Measurements from ENCODE around the gene RAB29.

RAB29 gene

GRCh38 chr1:205804605-205805004 is 29.3 kb upstream of the RAB29 start:
- Mint-ChIP-seq H3K4me1 (ENCODE audit: low read depth) (peaks cover 65% of the 10 kb centered on the region), H3K4me3 (peak overlapping the region; percentile 77), H3K9me3 (ENCODE audit: low read depth) (no peaks in the 10 kb centered on the region), H3K36me3 (peaks cover 3% of the 10 kb centered on the region), H3K27ac (peak overlapping the region; percentile 52), H3K27me3 (no peaks in the 10 kb centered on the region)

- Mint-ChIP-seq H3K27ac (no peak overlapping the region), H3K4me1 (ENCODE audit: low read depth) (peaks cover 59% of the 10 kb centered on the region), H3K9me3 (ENCODE audit: low read depth) (no peaks in the 10 kb centered on the region), H3K4me3 (no peak overlapping the region), H3K36me3 (no peaks in the 10 kb centered on the region), H3K27me3 (no peaks in the 10 kb centered on the region)
Observed at GRCh38 chr1:205803986-205804385, 28.7 kb upstream of the RAB29 start.

- Mint-ChIP-seq H3K9me3 (ENCODE audit: low read depth) (no peaks in the 10 kb centered on the region), H3K27me3 (no peaks in the 10 kb centered on the region), H3K36me3 (no peaks in the 10 kb centered on the region), H3K27ac (no peak overlapping the region), H3K4me3 (no peak overlapping the region), H3K4me1 (ENCODE audit: low read depth) (peaks cover 45% of the 10 kb centered on the region)
Observed at GRCh38 chr1:205802060-205802459, 26.8 kb upstream of the RAB29 start.

- H3K9me3 Mint-ChIP-seq (ENCODE audit: low read depth), result no peaks in the 10 kb centered on the region
- H3K36me3 Mint-ChIP-seq, result no peaks in the 10 kb centered on the region
- no peak overlapping the region for H3K4me3 Mint-ChIP-seq
- peaks cover 37% of the 10 kb centered on the region for H3K4me1 Mint-ChIP-seq (ENCODE audit: low read depth)
- H3K27ac Mint-ChIP-seq, result peak overlapping the region; percentile 58
- H3K27me3 Mint-ChIP-seq, result no peaks in the 10 kb centered on the region
Observed at GRCh38 chr1:205800981-205801703, 25.9 kb upstream of the RAB29 start.

- no peaks in the 10 kb centered on the region for H3K36me3 Mint-ChIP-seq
- H3K27me3 Mint-ChIP-seq, result no peaks in the 10 kb centered on the region
- H3K27ac Mint-ChIP-seq, result no peak overlapping the region
- H3K4me3 Mint-ChIP-seq, result no peak overlapping the region
- no peaks in the 10 kb centered on the region for H3K9me3 Mint-ChIP-seq (ENCODE audit: low read depth)
- H3K4me1 Mint-ChIP-seq (ENCODE audit: low read depth), result peaks cover 29% of the 10 kb centered on the region
Observed at GRCh38 chr1:205800427-205800826, 25.1 kb upstream of the RAB29 start.

GRCh38 chr1:205798577-205798976 is 23.3 kb upstream of the RAB29 start:
- Mint-ChIP-seq H3K4me1 (ENCODE audit: low read depth) (peaks cover 12% of the 10 kb centered on the region), H3K9me3 (ENCODE audit: low read depth) (no peaks in the 10 kb centered on the region), H3K36me3 (no peaks in the 10 kb centered on the region), H3K27ac (no peak overlapping the region), H3K27me3 (no peaks in the 10 kb centered on the region), H3K4me3 (no peak overlapping the region)

GRCh38 chr1:205797168-205797567 is 21.9 kb upstream of the RAB29 start:
- Mint-ChIP-seq H3K27ac (peak overlapping the region; percentile 22), H3K27me3 (no peaks in the 10 kb centered on the region), H3K4me1 (ENCODE audit: low read depth) (peaks cover 6% of the 10 kb centered on the region), H3K4me3 (no peak overlapping the region), H3K9me3 (ENCODE audit: low read depth) (no peaks in the 10 kb centered on the region), H3K36me3 (no peaks in the 10 kb centered on the region)

- H3K27ac Mint-ChIP-seq, result no peak overlapping the region
- no peak overlapping the region for H3K4me3 Mint-ChIP-seq
- H3K9me3 Mint-ChIP-seq (ENCODE audit: low read depth), result no peaks in the 10 kb centered on the region
- H3K36me3 Mint-ChIP-seq, result no peaks in the 10 kb centered on the region
- H3K27me3 Mint-ChIP-seq, result no peaks in the 10 kb centered on the region
- no peaks in the 10 kb centered on the region for H3K4me1 Mint-ChIP-seq (ENCODE audit: low read depth)
Observed at GRCh38 chr1:205794011-205794730, 18.9 kb upstream of the RAB29 start.

- no peak overlapping the region for H3K4me3 Mint-ChIP-seq
- H3K9me3 Mint-ChIP-seq (ENCODE audit: low read depth), result no peaks in the 10 kb centered on the region
- no peaks in the 10 kb centered on the region for H3K27me3 Mint-ChIP-seq
- H3K27ac Mint-ChIP-seq, result peak overlapping the region; percentile 6
- H3K36me3 Mint-ChIP-seq, result no peaks in the 10 kb centered on the region
- H3K4me1 Mint-ChIP-seq (ENCODE audit: low read depth), result no peaks in the 10 kb centered on the region
Observed at GRCh38 chr1:205792961-205793673, 17.8 kb upstream of the RAB29 start.

GRCh38 chr1:205792481-205792881 is 17.2 kb upstream of the RAB29 start:
- H3K27ac Mint-ChIP-seq, result no peak overlapping the region

GRCh38 chr1:205791568-205792180 is 16.4 kb upstream of the RAB29 start:
- Mint-ChIP-seq H3K4me3 (no peak overlapping the region), H3K9me3 (ENCODE audit: low read depth) (no peaks in the 10 kb centered on the region), H3K4me1 (ENCODE audit: low read depth) (no peaks in the 10 kb centered on the region), H3K27me3 (no peaks in the 10 kb centered on the region), H3K36me3 (no peaks in the 10 kb centered on the region), H3K27ac (no peak overlapping the region)

More at GRCh38 chr1:205792481-205792881, 17.2 kb upstream of the RAB29 start:
- H3K9me3 Mint-ChIP-seq (ENCODE audit: low read depth), result no peaks in the 10 kb centered on the region
- H3K27me3 Mint-ChIP-seq, result no peaks in the 10 kb centered on the region
- H3K36me3 Mint-ChIP-seq, result no peaks in the 10 kb centered on the region
- H3K4me3 Mint-ChIP-seq, result no peak overlapping the region
- H3K4me1 Mint-ChIP-seq (ENCODE audit: low read depth), result no peaks in the 10 kb centered on the region

GRCh38 chr1:205787287-205787916 is 12.1 kb upstream of the RAB29 start:
- Mint-ChIP-seq H3K4me3 (no peak overlapping the region), H3K27ac (no peak overlapping the region), H3K4me1 (ENCODE audit: low read depth) (peaks cover 5% of the 10 kb centered on the region), H3K36me3 (no peaks in the 10 kb centered on the region), H3K9me3 (ENCODE audit: low read depth) (no peaks in the 10 kb centered on the region), H3K27me3 (no peaks in the 10 kb centered on the region)

- no peaks in the 10 kb centered on the region for H3K9me3 Mint-ChIP-seq (ENCODE audit: low read depth)
- no peaks in the 10 kb centered on the region for H3K27me3 Mint-ChIP-seq
- H3K27ac Mint-ChIP-seq, result no peak overlapping the region
- H3K4me3 Mint-ChIP-seq, result no peak overlapping the region
- H3K36me3 Mint-ChIP-seq, result no peaks in the 10 kb centered on the region
- H3K4me1 Mint-ChIP-seq (ENCODE audit: low read depth), result peaks cover 5% of the 10 kb centered on the region
Observed at GRCh38 chr1:205786601-205787000, 11.3 kb upstream of the RAB29 start.

GRCh38 chr1:205785446-205785845 is 10.2 kb upstream of the RAB29 start:
- H3K36me3 Mint-ChIP-seq, result no peaks in the 10 kb centered on the region

More at GRCh38 chr1:205785446-205785845, 10.2 kb upstream of the RAB29 start:
- Mint-ChIP-seq H3K4me1 (ENCODE audit: low read depth) (peaks cover 5% of the 10 kb centered on the region), H3K9me3 (ENCODE audit: low read depth) (no peaks in the 10 kb centered on the region), H3K27me3 (no peaks in the 10 kb centered on the region), H3K4me3 (no peak overlapping the region), H3K27ac (no peak overlapping the region)
